Measurements from ENCODE around the gene ABCC9.

The ABCC9 gene

GRCh38 chr12:21877293-21877982, 63.8 kb downstream of the ABCC9 start:
- Mint-ChIP-seq H3K4me3 (no peak overlapping the region), H3K36me3 (no peaks in the 10 kb centered on the region), H3K4me1 (ENCODE audit: low read depth) (no peaks in the 10 kb centered on the region), H3K27me3 (peaks cover 9% of the 10 kb centered on the region), H3K9me3 (ENCODE audit: low read depth) (no peaks in the 10 kb centered on the region), H3K27ac (no peak overlapping the region)

GRCh38 chr12:21865846-21866245, 75.4 kb downstream of the ABCC9 start:
- peaks cover 8% of the 10 kb centered on the region for H3K27me3 Mint-ChIP-seq
- H3K4me1 Mint-ChIP-seq (ENCODE audit: low read depth), result no peaks in the 10 kb centered on the region
- H3K9me3 Mint-ChIP-seq (ENCODE audit: low read depth), result no peaks in the 10 kb centered on the region
- H3K27ac Mint-ChIP-seq, result no peak overlapping the region
- H3K4me3 Mint-ChIP-seq, result no peak overlapping the region
- no peaks in the 10 kb centered on the region for H3K36me3 Mint-ChIP-seq

GRCh38 chr12:21860534-21860933, 80.7 kb downstream of the ABCC9 start:
- Mint-ChIP-seq H3K27me3 (peaks cover 15% of the 10 kb centered on the region), H3K27ac (no peak overlapping the region), H3K36me3 (no peaks in the 10 kb centered on the region), H3K4me1 (ENCODE audit: low read depth) (no peaks in the 10 kb centered on the region), H3K9me3 (ENCODE audit: low read depth) (no peaks in the 10 kb centered on the region), H3K4me3 (no peak overlapping the region)

GRCh38 chr12:21860128-21860527, 81.1 kb downstream of the ABCC9 start:
- Mint-ChIP-seq H3K4me3 (no peak overlapping the region), H3K9me3 (ENCODE audit: low read depth) (no peaks in the 10 kb centered on the region), H3K36me3 (no peaks in the 10 kb centered on the region), H3K27me3 (peaks cover 15% of the 10 kb centered on the region), H3K27ac (no peak overlapping the region), H3K4me1 (ENCODE audit: low read depth) (no peaks in the 10 kb centered on the region)

GRCh38 chr12:21852251-21852650, 89.0 kb downstream of the ABCC9 start:
- no peaks in the 10 kb centered on the region for H3K4me1 Mint-ChIP-seq (ENCODE audit: low read depth)
- H3K9me3 Mint-ChIP-seq (ENCODE audit: low read depth), result no peaks in the 10 kb centered on the region
- no peak overlapping the region for H3K4me3 Mint-ChIP-seq
- H3K27ac Mint-ChIP-seq, result no peak overlapping the region
- no peaks in the 10 kb centered on the region for H3K36me3 Mint-ChIP-seq
- H3K27me3 Mint-ChIP-seq, result peaks cover 4% of the 10 kb centered on the region

GRCh38 chr12:21851151-21851550, 90.1 kb downstream of the ABCC9 start:
- Mint-ChIP-seq H3K4me1 (ENCODE audit: low read depth) (no peaks in the 10 kb centered on the region), H3K27ac (no peak overlapping the region), H3K27me3 (peaks cover 4% of the 10 kb centered on the region), H3K4me3 (no peak overlapping the region), H3K9me3 (ENCODE audit: low read depth) (no peaks in the 10 kb centered on the region), H3K36me3 (no peaks in the 10 kb centered on the region)

GRCh38 chr12:21850419-21850818, 90.8 kb downstream of the ABCC9 start:
- H3K36me3 Mint-ChIP-seq, result no peaks in the 10 kb centered on the region
- no peak overlapping the region for H3K4me3 Mint-ChIP-seq
- H3K9me3 Mint-ChIP-seq (ENCODE audit: low read depth), result no peaks in the 10 kb centered on the region
- H3K27ac Mint-ChIP-seq, result no peak overlapping the region
- no peaks in the 10 kb centered on the region for H3K4me1 Mint-ChIP-seq (ENCODE audit: low read depth)
- H3K27me3 Mint-ChIP-seq, result peaks cover 4% of the 10 kb centered on the region

GRCh38 chr12:21849878-21850277, 91.3 kb downstream of the ABCC9 start:
- Mint-ChIP-seq H3K4me3 (no peak overlapping the region), H3K9me3 (ENCODE audit: low read depth) (no peaks in the 10 kb centered on the region), H3K36me3 (no peaks in the 10 kb centered on the region), H3K4me1 (ENCODE audit: low read depth) (no peaks in the 10 kb centered on the region), H3K27me3 (peaks cover 4% of the 10 kb centered on the region), H3K27ac (no peak overlapping the region)

GRCh38 chr12:21848192-21848591, 93.0 kb downstream of the ABCC9 start:
- Mint-ChIP-seq H3K27me3 (peaks cover 4% of the 10 kb centered on the region), H3K27ac (no peak overlapping the region), H3K4me3 (no peak overlapping the region), H3K36me3 (no peaks in the 10 kb centered on the region), H3K9me3 (ENCODE audit: low read depth) (no peaks in the 10 kb centered on the region), H3K4me1 (ENCODE audit: low read depth) (no peaks in the 10 kb centered on the region)

GRCh38 chr12:21843795-21844194, 97.4 kb downstream of the ABCC9 start:
- no peak overlapping the region for H3K4me3 Mint-ChIP-seq
- no peaks in the 10 kb centered on the region for H3K9me3 Mint-ChIP-seq (ENCODE audit: low read depth)
- peaks cover 3% of the 10 kb centered on the region for H3K27me3 Mint-ChIP-seq
- no peak overlapping the region for H3K27ac Mint-ChIP-seq
- H3K36me3 Mint-ChIP-seq, result no peaks in the 10 kb centered on the region
- H3K4me1 Mint-ChIP-seq (ENCODE audit: low read depth), result no peaks in the 10 kb centered on the region

GRCh38 chr12:21839776-21840175, 101.5 kb downstream of the ABCC9 start:
- no peaks in the 10 kb centered on the region for H3K36me3 Mint-ChIP-seq
- H3K27me3 Mint-ChIP-seq, result peaks cover 5% of the 10 kb centered on the region
- H3K4me1 Mint-ChIP-seq (ENCODE audit: low read depth), result no peaks in the 10 kb centered on the region
- no peak overlapping the region for H3K4me3 Mint-ChIP-seq
- no peak overlapping the region for H3K27ac Mint-ChIP-seq
- H3K9me3 Mint-ChIP-seq (ENCODE audit: low read depth), result no peaks in the 10 kb centered on the region

GRCh38 chr12:21837847-21838246, 103.4 kb downstream of the ABCC9 start:
- peaks cover 5% of the 10 kb centered on the region for H3K27me3 Mint-ChIP-seq

GRCh38 chr12:21831791-21832344, 109.4 kb downstream of the ABCC9 start:
- Mint-ChIP-seq H3K36me3 (no peaks in the 10 kb centered on the region), H3K9me3 (ENCODE audit: low read depth) (no peaks in the 10 kb centered on the region), H3K27ac (no peak overlapping the region), H3K4me1 (ENCODE audit: low read depth) (no peaks in the 10 kb centered on the region), H3K4me3 (no peak overlapping the region), H3K27me3 (peaks cover 7% of the 10 kb centered on the region)

More at GRCh38 chr12:21837847-21838246, 103.4 kb downstream of the ABCC9 start:
- no peak overlapping the region for H3K27ac Mint-ChIP-seq
- H3K4me3 Mint-ChIP-seq, result no peak overlapping the region
- no peaks in the 10 kb centered on the region for H3K36me3 Mint-ChIP-seq
- no peaks in the 10 kb centered on the region for H3K4me1 Mint-ChIP-seq (ENCODE audit: low read depth)
- no peaks in the 10 kb centered on the region for H3K9me3 Mint-ChIP-seq (ENCODE audit: low read depth)

- H3K27me3 Mint-ChIP-seq, result peaks cover 9% of the 10 kb centered on the region
Measured at GRCh38 chr12:21828779-21829178, 112.4 kb downstream of the ABCC9 start.

GRCh38 chr12:21828136-21828775, 113.0 kb downstream of the ABCC9 start:
- H3K4me3 Mint-ChIP-seq, result no peak overlapping the region
- no peaks in the 10 kb centered on the region for H3K36me3 Mint-ChIP-seq
- peaks cover 9% of the 10 kb centered on the region for H3K27me3 Mint-ChIP-seq
- no peak overlapping the region for H3K27ac Mint-ChIP-seq
- no peaks in the 10 kb centered on the region for H3K9me3 Mint-ChIP-seq (ENCODE audit: low read depth)
- H3K4me1 Mint-ChIP-seq (ENCODE audit: low read depth), result no peaks in the 10 kb centered on the region

More at GRCh38 chr12:21828779-21829178, 112.4 kb downstream of the ABCC9 start:
- no peak overlapping the region for H3K4me3 Mint-ChIP-seq
- no peaks in the 10 kb centered on the region for H3K9me3 Mint-ChIP-seq (ENCODE audit: low read depth)
- no peaks in the 10 kb centered on the region for H3K4me1 Mint-ChIP-seq (ENCODE audit: low read depth)
- H3K36me3 Mint-ChIP-seq, result no peaks in the 10 kb centered on the region
- H3K27ac Mint-ChIP-seq, result no peak overlapping the region
